Suppressor macrophage (primary cell): Measurements from ENCODE around the gene NLRC5.

ENCODE experiments used
- DNase-seq, 4 experiments: peaks; one replicate each; pipeline ENCODE4 v3.0.0-alpha.2; 2020 to 2022

NLRC5 gene

GRCh38 chr16:57127037-57127763 is 137.8 kb downstream of the NLRC5 start:
- DNase-seq: no peak

DNA sequence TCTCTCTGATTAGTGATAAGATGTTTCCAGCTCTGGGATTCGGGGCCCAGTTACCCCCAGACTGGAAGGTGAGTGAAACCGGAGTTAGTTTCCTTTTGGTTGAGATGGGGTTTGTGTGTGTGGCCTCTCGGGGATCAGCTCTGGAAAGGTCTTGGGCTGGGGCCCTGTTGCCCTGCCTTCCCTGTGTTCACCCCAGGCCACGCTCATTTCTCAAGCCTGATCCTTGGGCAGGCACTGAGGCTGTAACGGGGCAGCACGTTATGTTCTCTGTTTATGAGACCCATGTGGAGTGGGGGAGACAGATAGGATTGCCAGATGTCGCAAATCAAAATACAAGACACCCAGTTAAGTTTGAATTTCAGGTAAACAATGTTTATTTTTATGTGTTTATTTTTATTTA is 138.5 kb downstream of the NLRC5 start:
- no peak for DNase-seq

DNA sequence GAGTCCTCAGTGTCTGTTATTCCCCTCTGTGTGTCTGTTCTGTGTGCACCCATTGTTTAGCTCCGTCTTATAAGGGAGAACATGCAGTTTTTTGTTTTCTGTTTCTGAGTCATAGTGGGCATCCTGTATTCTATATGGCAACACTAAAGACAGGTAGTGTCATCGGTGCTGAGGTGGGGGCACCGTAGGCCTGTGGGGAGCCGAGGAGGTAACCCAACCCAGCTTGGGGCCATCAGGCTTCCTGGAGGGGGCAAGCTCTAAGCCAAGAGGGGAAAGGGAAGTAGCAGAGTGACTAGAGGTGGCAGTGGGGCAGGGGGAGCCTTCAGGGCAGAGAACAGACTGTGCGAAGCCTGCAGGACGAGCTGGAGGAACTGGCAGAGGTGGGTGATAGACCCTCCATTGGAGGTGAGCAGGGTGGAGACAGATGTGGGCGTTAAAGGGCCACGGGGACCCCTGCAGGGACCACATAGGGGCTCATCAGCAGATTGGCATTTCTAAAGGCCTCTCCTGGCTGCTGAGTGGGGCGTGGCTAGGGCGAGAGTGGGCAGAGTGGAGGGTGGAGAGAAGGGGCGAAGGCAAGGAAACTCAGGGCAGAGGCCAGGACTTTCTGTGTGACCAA is 139.5 kb downstream of the NLRC5 start:
- no peak for DNase-seq

- DNase-seq: no peak
These were observed 141.6 kb downstream of the NLRC5 start for GRCh38 chr16:57130950-57131321.

DNA sequence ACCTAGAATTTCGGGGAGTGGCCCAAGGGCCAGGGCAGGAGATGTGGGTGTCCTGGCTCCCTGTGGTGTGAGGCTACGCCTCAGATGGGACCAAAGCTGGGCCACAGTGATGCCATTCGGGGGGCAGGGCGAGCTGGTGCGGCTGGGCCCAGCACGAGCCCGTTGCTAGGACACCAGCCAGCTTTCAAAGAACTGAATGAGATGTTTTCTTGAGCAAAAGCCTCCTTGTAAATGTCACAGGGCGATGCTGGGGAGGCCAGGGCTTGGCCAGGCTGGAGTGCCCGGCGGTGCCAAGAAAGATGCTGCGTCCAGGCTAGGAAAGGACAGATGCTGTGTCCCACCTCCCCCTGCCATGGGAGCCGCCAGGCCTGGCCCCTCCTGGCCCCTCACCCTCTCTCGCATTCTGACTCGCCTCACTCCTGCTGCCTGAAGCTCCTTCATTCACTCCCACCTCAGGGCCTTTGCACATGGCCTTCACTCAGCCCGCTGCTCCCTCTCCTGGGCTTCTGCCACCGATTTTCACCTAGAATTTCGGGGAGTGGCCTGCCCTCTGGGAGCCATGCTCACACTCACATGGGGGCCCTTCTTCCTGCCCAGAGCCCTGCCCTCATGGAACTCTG is 142.1 kb downstream of the NLRC5 start:
- no peak for DNase-seq

- no peak for DNase-seq
These were observed 143.1 kb downstream of the NLRC5 start for GRCh38 chr16:57132470-57132869.

GRCh38 chr16:57133031-57133430 is 143.7 kb downstream of the NLRC5 start:
- DNase-seq: no peak
